ENCODE data around the gene DIP2B. TPM values are rescaled to one million over a fixed set of nuclear protein-coding genes. Genes with fewer than 3 reads are reported as not detected.

DIP2B gene
- total RNA-seq, 1 donor from 2014 or later = 39.3 TPM

GRCh38 chr12:50655374-50655921 lies 150.7 kb downstream of the DIP2B start:
- no peak for DNase-seq (ENCODE audit: low read depth)
- Histone ChIP-seq H3K36me3 (ENCODE audit: control insufficient read depth, insufficient read depth, low read length) (no peaks in the 10 kb centered on the region), H3K27me3 (ENCODE audit: control insufficient read depth, insufficient read depth, low read length) (no peaks in the 10 kb centered on the region), H3K4me3 (ENCODE audit: low read depth, low read length) (no peak overlapping the region)
- TF ChIP-seq CTCF (IDR thresholded peaks at IDR 0.05; ENCODE audit: insufficient read depth, low read length, poor library complexity, severe bottlenecking) = no peak

GRCh38 chr12:50659260-50659659 lies 154.5 kb downstream of the DIP2B start:
- no peak for TF ChIP-seq CTCF (IDR thresholded peaks at IDR 0.05; ENCODE audit: insufficient read depth, low read length, poor library complexity, severe bottlenecking)
- DNase-seq (ENCODE audit: low read depth) = no peak
- Histone ChIP-seq H3K4me3 (ENCODE audit: low read depth, low read length) (no peak overlapping the region), H3K36me3 (ENCODE audit: control insufficient read depth, insufficient read depth, low read length) (no peaks in the 10 kb centered on the region), H3K27me3 (ENCODE audit: control insufficient read depth, insufficient read depth, low read length) (no peaks in the 10 kb centered on the region)

- TF ChIP-seq CTCF (IDR thresholded peaks at IDR 0.05; ENCODE audit: insufficient read depth, low read length, poor library complexity, severe bottlenecking) = no peak
- no peak for DNase-seq (ENCODE audit: low read depth)
- no peaks in the 10 kb centered on the region for H3K36me3 ChIP-seq (ENCODE audit: control insufficient read depth, insufficient read depth, low read length)
- H3K27me3 ChIP-seq (ENCODE audit: control insufficient read depth, insufficient read depth, low read length) = no peaks in the 10 kb centered on the region
- H3K4me3 ChIP-seq (ENCODE audit: low read depth, low read length) = no peak overlapping the region
Measured at GRCh38 chr12:50659690-50660424, 155.1 kb downstream of the DIP2B start.

GRCh38 chr12:50660425-50660822 lies 155.6 kb downstream of the DIP2B start:
- no peak for DNase-seq (ENCODE audit: low read depth)
- no peaks in the 10 kb centered on the region for H3K27me3 ChIP-seq (ENCODE audit: control insufficient read depth, insufficient read depth, low read length)
- TF ChIP-seq CTCF (IDR thresholded peaks at IDR 0.05; ENCODE audit: insufficient read depth, low read length, poor library complexity, severe bottlenecking) = no peak

GRCh38 chr12:50661300-50662115 lies 156.7 kb downstream of the DIP2B start:
- no peak for TF ChIP-seq CTCF (IDR thresholded peaks at IDR 0.05; ENCODE audit: insufficient read depth, low read length, poor library complexity, severe bottlenecking)
- H3K27me3 ChIP-seq (ENCODE audit: control insufficient read depth, insufficient read depth, low read length) = no peaks in the 10 kb centered on the region
- no peak overlapping the region for H3K4me3 ChIP-seq (ENCODE audit: low read depth, low read length)
- DNase-seq (ENCODE audit: low read depth) = no peak
- no peaks in the 10 kb centered on the region for H3K36me3 ChIP-seq (ENCODE audit: control insufficient read depth, insufficient read depth, low read length)

More at GRCh38 chr12:50660425-50660822, 155.6 kb downstream of the DIP2B start:
- Histone ChIP-seq H3K4me3 (ENCODE audit: low read depth, low read length) (no peak overlapping the region), H3K36me3 (ENCODE audit: control insufficient read depth, insufficient read depth, low read length) (no peaks in the 10 kb centered on the region)

Data from kidney epithelial cell (primary cell).